ENCODE measurements around the gene ODAD2.

The ODAD2 gene

GRCh38 chr10:27838361-27838760, 160.5 kb downstream of the ODAD2 start:
- H3K9me3 ChIP-seq (ENCODE audit: insufficient read depth, low read depth, low read length), result no peaks in the 10 kb centered on the region
- WGBS, result 95% methylated on average over 4 of the region's 4 CpGs
- no peak overlapping the region for H3K9ac ChIP-seq (ENCODE audit: low read depth, low read length)
- H3K4me1 ChIP-seq (ENCODE audit: insufficient read depth, low read length), result no peaks in the 10 kb centered on the region
- H3K4me3 ChIP-seq (ENCODE audit: low read length), result no peak overlapping the region
- H3K36me3 ChIP-seq (ENCODE audit: insufficient read depth, low read length), result no peaks in the 10 kb centered on the region
- no peaks in the 10 kb centered on the region for H3K27me3 ChIP-seq (ENCODE audit: insufficient read depth, low read length)
- no peak overlapping the region for H3K27ac ChIP-seq (ENCODE audit: low read depth, low read length)

GRCh38 chr10:27834476-27834875, 164.4 kb downstream of the ODAD2 start:
- H3K27me3 ChIP-seq (ENCODE audit: insufficient read depth, low read length), result no peaks in the 10 kb centered on the region
- no peak overlapping the region for H3K9ac ChIP-seq (ENCODE audit: low read depth, low read length)
- 89% methylated on average over 3 of the region's 3 CpGs for WGBS
- H3K9me3 ChIP-seq (ENCODE audit: insufficient read depth, low read depth, low read length), result no peaks in the 10 kb centered on the region
- H3K4me3 ChIP-seq (ENCODE audit: low read length), result no peak overlapping the region
- no peaks in the 10 kb centered on the region for H3K36me3 ChIP-seq (ENCODE audit: insufficient read depth, low read length)
- no peak overlapping the region for H3K27ac ChIP-seq (ENCODE audit: low read depth, low read length)
- no peaks in the 10 kb centered on the region for H3K4me1 ChIP-seq (ENCODE audit: insufficient read depth, low read length)

- WGBS, result 92% methylated on average over 6 of the region's 6 CpGs
- H3K4me1 ChIP-seq (ENCODE audit: insufficient read depth, low read length), result no peaks in the 10 kb centered on the region
Measured at GRCh38 chr10:27833792-27834191, 165.1 kb downstream of the ODAD2 start.

GRCh38 chr10:27832826-27833225, 166.1 kb downstream of the ODAD2 start:
- no peaks in the 10 kb centered on the region for H3K36me3 ChIP-seq (ENCODE audit: insufficient read depth, low read length)
- H3K27me3 ChIP-seq (ENCODE audit: insufficient read depth, low read length), result no peaks in the 10 kb centered on the region
- no peak overlapping the region for H3K27ac ChIP-seq (ENCODE audit: low read depth, low read length)
- 64% methylated on average over 3 of the region's 3 CpGs for WGBS
- no peaks in the 10 kb centered on the region for H3K4me1 ChIP-seq (ENCODE audit: insufficient read depth, low read length)
- H3K9ac ChIP-seq (ENCODE audit: low read depth, low read length), result no peak overlapping the region
- no peaks in the 10 kb centered on the region for H3K9me3 ChIP-seq (ENCODE audit: insufficient read depth, low read depth, low read length)
- H3K4me3 ChIP-seq (ENCODE audit: low read length), result no peak overlapping the region

More at GRCh38 chr10:27833792-27834191, 165.1 kb downstream of the ODAD2 start:
- Histone ChIP-seq H3K36me3 (ENCODE audit: insufficient read depth, low read length) (no peaks in the 10 kb centered on the region), H3K27me3 (ENCODE audit: insufficient read depth, low read length) (no peaks in the 10 kb centered on the region), H3K9ac (ENCODE audit: low read depth, low read length) (no peak overlapping the region), H3K4me3 (ENCODE audit: low read length) (no peak overlapping the region), H3K9me3 (ENCODE audit: insufficient read depth, low read depth, low read length) (no peaks in the 10 kb centered on the region), H3K27ac (ENCODE audit: low read depth, low read length) (no peak overlapping the region)

DNA sequence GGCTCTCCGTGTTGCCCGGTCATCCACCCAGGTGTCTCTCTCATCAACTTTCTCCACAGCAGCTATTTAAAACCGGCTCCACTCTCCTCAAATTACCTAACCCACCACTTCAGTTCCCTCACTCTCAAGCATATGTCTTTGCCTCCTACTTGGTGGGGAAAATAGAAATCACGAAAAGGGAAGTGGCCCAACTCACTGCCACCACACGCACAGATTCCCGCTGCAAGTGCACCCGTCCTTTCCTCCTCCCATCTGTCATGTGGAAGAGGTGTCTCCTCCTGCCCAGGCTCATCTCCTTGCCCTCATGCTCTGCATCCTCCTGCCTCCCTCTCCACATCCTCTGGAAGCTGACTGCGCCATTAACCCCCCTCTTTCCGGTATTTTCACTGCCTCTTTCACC, 172.5 kb downstream of the ODAD2 start:
- Histone ChIP-seq H3K4me3 (ENCODE audit: low read length) (no peak overlapping the region), H3K4me1 (ENCODE audit: insufficient read depth, low read length) (no peaks in the 10 kb centered on the region), H3K9me3 (ENCODE audit: insufficient read depth, low read depth, low read length) (0 out of 2 replicates have a peak, but pooled peaks cover 4% of the 10 kb centered on the region), H3K27ac (ENCODE audit: low read depth, low read length) (no peak overlapping the region), H3K36me3 (ENCODE audit: insufficient read depth, low read length) (no peaks in the 10 kb centered on the region), H3K27me3 (ENCODE audit: insufficient read depth, low read length) (no peaks in the 10 kb centered on the region), H3K9ac (ENCODE audit: low read depth, low read length) (no peak overlapping the region)
- WGBS, result 91% methylated on average over 9 of the region's 9 CpGs

DNA sequence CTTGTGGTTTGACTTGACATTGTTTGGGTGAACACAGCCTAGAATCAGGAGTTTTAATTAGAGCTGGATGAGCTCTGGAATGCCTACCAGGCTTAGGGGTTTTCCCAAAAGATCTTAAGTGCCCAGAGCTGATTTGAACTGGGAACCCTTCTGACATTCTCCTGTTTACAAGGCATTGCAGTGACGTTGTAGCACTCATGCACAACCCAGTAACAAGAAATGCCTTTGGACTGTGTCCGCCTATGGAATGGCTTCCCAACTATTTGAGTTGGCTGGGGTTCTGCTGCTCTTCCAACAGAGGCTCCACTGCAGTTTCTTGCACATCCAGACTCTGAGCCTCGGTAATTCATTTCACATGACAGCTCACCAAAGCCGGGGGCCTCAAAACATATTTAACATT, 176.6 kb downstream of the ODAD2 start:
- H3K9ac ChIP-seq (ENCODE audit: low read depth, low read length), result no peak overlapping the region

GRCh38 chr10:27820637-27821036, 178.2 kb downstream of the ODAD2 start:
- peaks cover under 1% of the 10 kb centered on the region; the same call in 1 of the 2 replicates for H3K4me1 ChIP-seq (ENCODE audit: insufficient read depth, low read length)
- WGBS, result 83% methylated on average over 3 of the region's 3 CpGs

More for the DNA sequence above, 176.6 kb downstream of the ODAD2 start:
- Histone ChIP-seq H3K4me3 (ENCODE audit: low read length) (no peak overlapping the region), H3K36me3 (ENCODE audit: insufficient read depth, low read length) (no peaks in the 10 kb centered on the region), H3K9me3 (ENCODE audit: insufficient read depth, low read depth, low read length) (0 out of 2 replicates have a peak, but pooled peaks cover 4% of the 10 kb centered on the region), H3K4me1 (ENCODE audit: insufficient read depth, low read length) (no peaks in the 10 kb centered on the region), H3K27ac (ENCODE audit: low read depth, low read length) (no peak overlapping the region), H3K27me3 (ENCODE audit: insufficient read depth, low read length) (no peaks in the 10 kb centered on the region)
- 89% methylated on average over 4 of the region's 4 CpGs for WGBS

DNA sequence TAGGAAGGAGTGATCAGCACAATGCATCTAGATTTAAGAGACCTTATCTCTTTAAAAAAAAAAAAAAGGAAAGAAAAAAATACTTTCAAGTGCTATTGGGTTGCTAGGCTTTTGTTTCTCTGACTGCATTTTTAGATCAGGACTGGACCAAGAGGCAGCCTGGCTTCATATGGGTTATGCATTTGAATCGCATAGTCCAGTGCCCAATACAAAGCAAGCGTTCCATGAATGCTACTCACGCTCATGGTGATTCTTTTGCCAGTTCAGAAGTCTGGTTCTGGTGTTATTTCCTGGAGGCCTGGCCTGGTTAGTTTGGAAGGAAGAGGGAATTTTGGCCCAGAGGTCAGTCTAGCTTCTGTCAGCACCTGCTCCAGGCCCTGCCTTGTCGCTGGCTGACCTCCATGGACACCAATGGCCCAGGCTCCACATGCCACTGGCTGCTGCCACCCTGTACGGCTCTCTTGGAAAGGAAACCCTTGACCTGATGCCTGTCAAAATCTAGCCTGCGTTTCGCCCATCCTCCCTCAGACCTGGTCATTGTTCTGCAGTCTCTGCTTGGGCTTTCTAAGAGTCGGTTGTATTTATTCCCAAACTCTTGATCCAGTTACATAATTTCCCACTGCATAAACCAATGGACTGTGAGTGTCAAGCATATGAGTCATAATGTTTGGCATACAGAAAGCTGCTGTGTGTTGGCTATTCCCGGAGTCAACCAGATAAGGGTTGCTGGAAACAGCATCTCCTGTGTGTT, 178.9 kb downstream of the ODAD2 start:
- H3K27ac ChIP-seq (ENCODE audit: low read depth, low read length), result no peak overlapping the region
- H3K36me3 ChIP-seq (ENCODE audit: insufficient read depth, low read length), result no peaks in the 10 kb centered on the region
- peaks cover 6% of the 10 kb centered on the region; the same call in 1 of the 2 replicates for H3K4me1 ChIP-seq (ENCODE audit: insufficient read depth, low read length)
- 0 out of 2 replicates have a peak, but pooled peaks cover 4% of the 10 kb centered on the region for H3K9me3 ChIP-seq (ENCODE audit: insufficient read depth, low read depth, low read length)
- no peaks in the 10 kb centered on the region for H3K27me3 ChIP-seq (ENCODE audit: insufficient read depth, low read length)
- WGBS, result 95% methylated on average over 9 of the region's 9 CpGs
- no peak overlapping the region for H3K9ac ChIP-seq (ENCODE audit: low read depth, low read length)
- H3K4me3 ChIP-seq (ENCODE audit: low read length), result no peak overlapping the region

More at GRCh38 chr10:27820637-27821036, 178.2 kb downstream of the ODAD2 start:
- H3K27me3 ChIP-seq (ENCODE audit: insufficient read depth, low read length), result no peaks in the 10 kb centered on the region
- no peak overlapping the region for H3K27ac ChIP-seq (ENCODE audit: low read depth, low read length)
- no peaks in the 10 kb centered on the region for H3K36me3 ChIP-seq (ENCODE audit: insufficient read depth, low read length)
- 0 out of 2 replicates have a peak, but pooled peaks cover 4% of the 10 kb centered on the region for H3K9me3 ChIP-seq (ENCODE audit: insufficient read depth, low read depth, low read length)
- no peak overlapping the region for H3K4me3 ChIP-seq (ENCODE audit: low read length)
- no peak overlapping the region for H3K9ac ChIP-seq (ENCODE audit: low read depth, low read length)

DNA sequence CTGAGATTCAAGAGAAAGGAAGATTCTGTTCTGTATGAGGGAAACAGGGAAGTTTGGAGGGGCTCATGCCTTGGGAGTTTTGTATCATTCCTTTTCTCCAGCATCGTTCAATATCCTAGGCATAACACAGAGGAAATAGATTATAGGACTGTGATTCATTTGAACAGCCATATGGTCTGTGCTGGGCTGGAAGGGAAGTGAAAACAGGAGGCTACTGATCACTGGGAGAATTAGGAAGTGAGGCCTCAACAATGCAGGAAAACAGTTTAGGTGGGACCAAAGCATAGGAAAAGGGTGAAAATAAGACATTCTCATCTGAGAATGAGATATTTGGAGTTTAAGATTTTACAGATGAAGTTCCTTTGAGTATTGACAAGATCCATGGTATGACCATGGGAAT, 182.6 kb downstream of the ODAD2 start:
- H3K9ac ChIP-seq (ENCODE audit: low read depth, low read length), result no peak overlapping the region
- peaks cover 6% of the 10 kb centered on the region; the same call in 1 of the 2 replicates for H3K4me1 ChIP-seq (ENCODE audit: insufficient read depth, low read length)
- no peak overlapping the region for H3K27ac ChIP-seq (ENCODE audit: low read depth, low read length)
- WGBS, result no CpG with 5 or more reads among the region's 1 CpG
- H3K9me3 ChIP-seq (ENCODE audit: insufficient read depth, low read depth, low read length), result no peaks in the 10 kb centered on the region
- H3K27me3 ChIP-seq (ENCODE audit: insufficient read depth, low read length), result no peaks in the 10 kb centered on the region
- no peak overlapping the region for H3K4me3 ChIP-seq (ENCODE audit: low read length)
- H3K36me3 ChIP-seq (ENCODE audit: insufficient read depth, low read length), result no peaks in the 10 kb centered on the region

GRCh38 chr10:27815846-27816245, 183.0 kb downstream of the ODAD2 start:
- H3K9me3 ChIP-seq (ENCODE audit: insufficient read depth, low read depth, low read length), result no peaks in the 10 kb centered on the region
- no peak overlapping the region for H3K27ac ChIP-seq (ENCODE audit: low read depth, low read length)
- H3K9ac ChIP-seq (ENCODE audit: low read depth, low read length), result no peak overlapping the region
- no peak overlapping the region for H3K4me3 ChIP-seq (ENCODE audit: low read length)
- H3K4me1 ChIP-seq (ENCODE audit: insufficient read depth, low read length), result peaks cover 6% of the 10 kb centered on the region; the same call in 1 of the 2 replicates
- WGBS, result 93% methylated on average over 2 of the region's 2 CpGs
- H3K36me3 ChIP-seq (ENCODE audit: insufficient read depth, low read length), result no peaks in the 10 kb centered on the region
- no peaks in the 10 kb centered on the region for H3K27me3 ChIP-seq (ENCODE audit: insufficient read depth, low read length)

DNA sequence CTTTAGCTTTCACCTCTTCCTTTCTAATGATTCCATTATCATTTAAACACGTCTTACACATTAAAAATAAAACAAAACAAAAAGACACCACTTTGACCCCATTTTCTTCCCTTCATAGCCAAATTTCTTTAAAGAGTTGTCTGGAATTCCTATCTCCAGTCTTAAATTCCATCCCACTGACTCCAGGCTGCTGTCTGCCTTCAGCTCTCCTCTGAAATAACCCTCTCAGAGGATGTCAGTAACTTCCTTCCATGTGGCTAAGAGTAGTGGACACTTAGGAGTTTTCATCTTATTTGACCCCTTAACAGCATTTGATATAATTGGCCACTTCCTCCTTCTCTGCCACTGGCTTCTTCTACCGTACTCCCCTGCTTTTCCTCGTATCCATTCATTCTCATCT, 183.6 kb downstream of the ODAD2 start:
- H3K27me3 ChIP-seq (ENCODE audit: insufficient read depth, low read length), result no peaks in the 10 kb centered on the region
- H3K27ac ChIP-seq (ENCODE audit: low read depth, low read length), result no peak overlapping the region
- no peaks in the 10 kb centered on the region for H3K9me3 ChIP-seq (ENCODE audit: insufficient read depth, low read depth, low read length)
- WGBS, result 89% methylated on average over 3 of the region's 3 CpGs
- H3K4me3 ChIP-seq (ENCODE audit: low read length), result no peak overlapping the region
- no peaks in the 10 kb centered on the region for H3K36me3 ChIP-seq (ENCODE audit: insufficient read depth, low read length)
- H3K4me1 ChIP-seq (ENCODE audit: insufficient read depth, low read length), result peaks cover 6% of the 10 kb centered on the region; the same call in 1 of the 2 replicates
- no peak overlapping the region for H3K9ac ChIP-seq (ENCODE audit: low read depth, low read length)
